HG03460 (cell line): ENCODE data around the gene HIPK4.

Experiments used
- ATAC-seq: cut with Tn5 transposase; IDR thresholded peaks from one replicate; pipeline ENCODE4 v1.9.1; 2021; ENCODE audit not compliant: unreplicated experiment

Gene HIPK4

GRCh38 chr19:40367577-40368434 is 22.2 kb downstream of the HIPK4 start:
- no peak for ATAC-seq

- ATAC-seq: no peak
Observed at GRCh38 chr19:40366697-40367561, 23.1 kb downstream of the HIPK4 start.

GRCh38 chr19:40365613-40366401 is 24.2 kb downstream of the HIPK4 start:
- ATAC-seq: no peak

- ATAC-seq: no peak
Observed at GRCh38 chr19:40365010-40365409, 25.0 kb downstream of the HIPK4 start.

DNA sequence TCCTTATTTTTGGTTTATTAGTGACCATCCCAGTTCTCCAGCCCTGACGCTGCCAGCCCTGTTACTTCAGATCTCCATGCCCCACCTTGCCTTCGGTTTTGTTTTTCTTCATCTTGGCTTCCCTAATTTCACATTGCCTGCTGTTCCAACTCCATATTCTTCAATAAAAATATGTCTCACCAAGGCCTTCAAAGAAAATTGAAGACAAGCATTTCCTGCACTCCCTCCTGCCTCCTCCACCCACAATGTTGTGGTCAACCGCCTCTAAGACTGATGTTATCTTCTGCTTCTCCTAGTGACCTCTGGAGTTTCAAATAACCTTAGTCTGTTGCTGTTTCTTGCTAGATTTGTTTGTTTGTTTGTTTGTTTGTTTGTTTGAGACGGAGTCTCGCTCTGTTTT is 26.9 kb downstream of the HIPK4 start:
- ATAC-seq: no peak

DNA sequence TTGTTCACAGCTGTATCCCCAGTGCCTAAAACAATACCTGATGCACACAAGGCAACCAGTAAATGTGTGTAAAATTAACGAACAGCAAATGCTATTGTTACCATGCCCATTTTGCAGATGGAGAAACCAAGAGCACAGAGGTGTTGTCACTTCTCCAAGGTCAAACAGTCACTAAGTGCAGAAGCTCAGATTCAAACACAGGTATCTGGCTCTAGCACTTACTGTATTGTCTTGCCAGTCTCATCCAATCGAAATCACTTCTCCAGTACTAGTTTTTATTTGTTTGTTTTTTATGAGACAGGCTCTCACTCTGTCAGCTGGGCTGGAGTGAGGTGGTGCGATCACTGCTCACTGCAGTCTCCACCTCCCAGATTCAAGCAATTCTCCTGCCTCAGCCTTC is 27.8 kb downstream of the HIPK4 start:
- no peak for ATAC-seq

- ATAC-seq: no peak
Observed at GRCh38 chr19:40360708-40361241, 29.2 kb downstream of the HIPK4 start.

GRCh38 chr19:40360020-40360707 is 29.8 kb downstream of the HIPK4 start:
- ATAC-seq: no peak

- ATAC-seq: no peak
Observed at GRCh38 chr19:40358773-40359172, 31.2 kb downstream of the HIPK4 start.

GRCh38 chr19:40357640-40358039 is 32.3 kb downstream of the HIPK4 start:
- no peak for ATAC-seq

DNA sequence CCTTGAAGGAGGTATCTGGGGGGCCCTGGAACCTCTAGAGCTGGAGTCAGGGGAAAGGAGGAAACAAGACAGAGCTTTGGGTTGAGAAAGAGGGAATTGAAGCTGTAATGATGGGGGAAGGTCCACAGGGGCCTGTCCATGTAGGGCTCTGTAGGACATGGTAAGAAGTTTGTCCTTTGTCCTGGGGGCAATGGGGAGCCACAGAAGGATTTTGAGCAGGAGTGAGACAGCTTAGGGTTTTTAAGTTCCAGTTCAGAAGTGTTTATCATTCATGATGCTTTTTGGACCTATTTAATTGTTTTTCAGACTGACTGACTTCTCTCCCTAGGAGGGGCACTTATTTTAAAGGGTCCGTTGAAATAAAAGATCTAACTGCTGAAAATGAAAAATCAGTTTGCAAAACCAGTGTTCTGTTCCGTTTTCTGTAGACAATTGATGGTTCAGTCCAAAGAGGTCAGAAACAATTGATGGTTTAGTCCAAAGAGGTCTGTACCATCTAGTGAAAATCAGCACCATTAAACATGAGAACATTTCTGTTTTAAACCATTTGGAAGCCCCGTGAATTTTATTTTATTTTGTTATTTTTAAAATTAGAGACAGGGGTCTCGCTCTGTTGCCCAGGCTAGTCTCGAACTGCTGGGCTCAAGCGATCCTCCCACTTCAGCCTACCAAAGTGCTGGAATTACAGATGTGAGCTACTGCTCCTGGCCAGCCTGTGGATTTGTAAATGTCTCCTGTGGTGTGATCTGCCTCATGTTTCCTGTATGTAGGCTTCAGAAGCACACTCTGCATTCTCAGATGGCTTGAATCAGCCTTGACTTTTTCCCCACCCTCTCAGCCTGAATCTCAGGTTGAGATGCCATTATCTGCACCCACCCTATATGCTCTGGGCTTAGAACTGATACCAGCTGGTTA is 33.0 kb downstream of the HIPK4 start:
- ATAC-seq: no peak

- no peak for ATAC-seq
Observed at GRCh38 chr19:40355975-40356680, 33.9 kb downstream of the HIPK4 start.

DNA sequence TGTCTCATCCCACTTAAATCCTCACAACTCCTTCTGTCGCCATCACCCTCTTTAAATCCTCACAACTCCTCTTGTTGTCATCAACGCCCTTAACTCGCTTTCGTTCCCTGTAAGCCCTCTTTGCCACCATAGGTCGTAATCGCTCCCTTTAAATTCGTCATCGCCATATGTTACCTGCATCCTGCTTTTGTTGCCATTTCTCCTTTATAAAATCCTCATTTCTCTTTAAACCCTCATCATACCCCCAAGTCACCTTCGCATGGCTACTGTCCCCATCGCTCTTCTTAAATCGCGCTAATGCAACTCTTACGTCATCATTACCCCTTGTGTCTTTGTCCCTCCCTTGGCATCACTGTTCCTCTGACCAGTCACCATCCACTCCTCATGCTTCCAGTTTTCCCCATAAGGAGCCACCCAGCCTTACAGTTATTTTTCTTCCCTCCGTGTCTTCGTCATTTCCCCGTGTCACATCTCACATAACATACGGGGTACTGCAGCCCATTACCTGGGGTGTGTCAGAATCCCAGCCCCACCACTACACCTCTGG is 40.9 kb downstream of the HIPK4 start:
- no peak for ATAC-seq

DNA sequence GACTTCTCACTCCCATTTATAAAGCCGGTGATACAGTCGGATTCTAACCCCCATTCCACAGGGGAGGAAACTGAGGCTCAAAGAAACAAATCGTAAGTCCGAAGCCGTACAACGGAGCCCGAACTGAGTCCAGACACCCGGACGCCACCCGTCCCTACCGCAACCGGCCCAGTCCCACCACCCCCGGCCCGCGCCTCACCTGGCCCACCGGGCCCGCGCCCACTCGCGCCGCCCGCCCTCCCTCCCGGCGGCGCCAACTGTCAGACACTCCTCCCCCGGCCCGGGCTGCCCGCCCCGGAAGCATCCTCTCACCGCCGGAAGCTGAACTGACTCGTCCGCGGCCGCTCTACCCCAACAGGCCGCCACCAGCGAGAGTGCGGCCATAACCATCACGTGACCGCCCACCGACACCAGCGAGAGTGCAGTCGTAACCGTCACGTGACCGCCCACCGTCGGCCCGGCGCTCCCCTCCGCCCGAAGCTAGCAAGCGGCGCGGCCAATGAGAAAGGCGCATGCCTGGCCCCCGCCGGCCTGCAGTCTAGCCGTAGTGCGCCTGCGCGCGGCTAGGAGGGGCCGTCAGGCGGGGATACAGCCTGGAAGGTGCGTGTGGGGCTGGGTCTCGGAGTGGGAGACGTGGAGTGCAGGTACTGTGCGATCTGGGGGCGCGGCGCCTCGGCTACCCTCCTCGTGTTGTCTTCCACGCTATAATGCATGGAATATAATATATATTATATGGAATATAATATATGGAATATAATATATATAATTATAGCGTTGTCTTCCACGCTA is 41.7 kb downstream of the HIPK4 start, which contains the start of the genes C19orf47 and PLD3:
Gene C19orf47 (minus strand): TSS at position 273 of the 789 bp plus-strand sequence. CDS start 6,540 bp downstream, outside the sequence.
Gene PLD3 (plus strand): TSS at position 571 of the 789 bp plus-strand sequence. CDS start 17,789 bp downstream, outside the sequence.
- ATAC-seq: peak; percentile 95

DNA sequence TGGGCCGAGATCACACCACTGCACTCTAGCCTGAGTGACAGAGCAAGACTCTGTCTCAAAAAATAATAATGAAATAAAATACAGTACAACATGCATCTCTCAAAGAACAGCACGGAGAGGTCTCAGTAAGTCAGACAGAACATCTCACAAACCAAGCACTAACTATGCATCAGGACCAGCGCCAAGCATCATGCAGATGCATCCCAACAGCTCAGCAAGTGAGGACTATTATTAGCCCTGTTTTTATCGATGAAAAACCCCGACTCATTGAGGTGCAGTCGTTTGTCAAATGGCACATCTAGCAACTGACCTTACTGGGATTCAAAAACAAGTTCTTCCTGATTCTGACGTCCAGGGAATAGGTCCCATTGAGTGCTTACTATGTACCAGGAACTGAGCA is 45.6 kb downstream of the HIPK4 start:
- ATAC-seq: no peak

DNA sequence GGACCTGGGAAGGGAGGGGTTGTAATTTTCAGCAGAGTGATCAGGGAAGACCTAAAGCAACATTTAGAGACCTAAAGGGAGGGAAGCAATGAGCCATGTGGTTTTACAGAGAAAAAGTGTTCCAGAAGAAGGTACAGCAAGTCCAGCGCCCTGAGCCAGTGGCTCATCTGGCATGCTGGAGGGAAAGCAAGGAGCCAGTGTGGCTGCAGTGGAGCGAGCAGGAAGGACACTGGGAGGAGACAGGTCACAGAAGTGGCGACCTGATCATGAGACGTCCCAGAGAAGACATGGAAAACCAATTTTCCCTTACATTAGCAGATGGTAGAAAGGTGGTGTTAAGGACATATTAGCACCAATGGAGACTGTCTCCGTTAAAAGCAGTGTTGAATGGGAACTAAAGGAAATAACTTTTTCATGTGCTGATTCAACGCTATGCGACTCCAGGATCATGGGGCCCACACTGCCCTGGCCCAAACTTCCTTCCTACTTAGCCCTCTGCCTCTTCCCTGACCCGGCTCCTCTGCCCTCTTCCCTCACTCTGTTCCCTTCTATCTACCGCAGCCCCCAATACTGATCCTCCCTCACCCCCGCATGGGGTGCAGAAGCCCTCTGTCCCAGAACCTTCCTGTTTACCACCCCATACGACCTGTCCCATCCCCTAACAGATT is 47.2 kb downstream of the HIPK4 start:
- ATAC-seq: no peak
